Measurements from ENCODE around the gene SEMA3F. TPM values are rescaled to one million over a fixed set of nuclear protein-coding genes. Genes with fewer than 3 reads are reported as not detected.

Gene SEMA3F
- total RNA-seq, 3 donors from 2014 or later = 0.19 to 0.24 (median 0.23) TPM

GRCh38 chr3:50167069-50167840 is 12.1 kb downstream of the SEMA3F start:
- ATAC-seq (no peak), DNase-seq (no peak)
- Mint-ChIP-seq H3K36me3 (ENCODE audit: insufficient read depth) (no peaks in the 10 kb centered on the region), H3K4me1 (ENCODE audit: low read depth) (no peaks in the 10 kb centered on the region), H3K27me3 (ENCODE audit: low read depth) (peaks cover 2% of the 10 kb centered on the region), H3K4me3 (no peak overlapping the region), H3K9me3 (no peaks in the 10 kb centered on the region)

- Mint-ChIP-seq H3K27me3 (ENCODE audit: low read depth) (peaks cover 2% of the 10 kb centered on the region), H3K4me3 (no peak overlapping the region), H3K9me3 (no peaks in the 10 kb centered on the region), H3K4me1 (ENCODE audit: low read depth) (no peaks in the 10 kb centered on the region), H3K36me3 (ENCODE audit: insufficient read depth) (no peaks in the 10 kb centered on the region)
- DNase-seq (no peak), ATAC-seq (no peak)
Measured at GRCh38 chr3:50167841-50168209, 12.7 kb downstream of the SEMA3F start.

GRCh38 chr3:50168388-50168787 is 13.3 kb downstream of the SEMA3F start:
- H3K9me3 Mint-ChIP-seq = no peaks in the 10 kb centered on the region
- DNase-seq (no peak), ATAC-seq (no peak)
- no peaks in the 10 kb centered on the region for H3K4me1 Mint-ChIP-seq (ENCODE audit: low read depth)
- H3K36me3 Mint-ChIP-seq (ENCODE audit: insufficient read depth) = no peaks in the 10 kb centered on the region
- no peak overlapping the region for H3K4me3 Mint-ChIP-seq
- peaks cover 2% of the 10 kb centered on the region for H3K27me3 Mint-ChIP-seq (ENCODE audit: low read depth)

- Mint-ChIP-seq H3K27me3 (ENCODE audit: low read depth) (peaks cover 2% of the 10 kb centered on the region), H3K9me3 (no peaks in the 10 kb centered on the region), H3K4me1 (ENCODE audit: low read depth) (peaks cover 1% of the 10 kb centered on the region), H3K4me3 (no peak overlapping the region), H3K36me3 (ENCODE audit: insufficient read depth) (no peaks in the 10 kb centered on the region)
- ATAC-seq = no peak
- DNase-seq = no peak
Measured at GRCh38 chr3:50168791-50169190, 13.7 kb downstream of the SEMA3F start.

- ATAC-seq = no peak
- H3K9me3 Mint-ChIP-seq = no peaks in the 10 kb centered on the region
- H3K27me3 Mint-ChIP-seq (ENCODE audit: low read depth) = peaks cover 2% of the 10 kb centered on the region
- H3K4me3 Mint-ChIP-seq = no peak overlapping the region
- H3K36me3 Mint-ChIP-seq (ENCODE audit: insufficient read depth) = no peaks in the 10 kb centered on the region
- peaks cover 2% of the 10 kb centered on the region for H3K4me1 Mint-ChIP-seq (ENCODE audit: low read depth)
- no peak for DNase-seq
Measured at GRCh38 chr3:50169232-50169832, 14.2 kb downstream of the SEMA3F start.

- Mint-ChIP-seq H3K9me3 (no peaks in the 10 kb centered on the region), H3K4me3 (no peak overlapping the region), H3K4me1 (ENCODE audit: low read depth) (peaks cover 2% of the 10 kb centered on the region), H3K36me3 (ENCODE audit: insufficient read depth) (no peaks in the 10 kb centered on the region), H3K27me3 (ENCODE audit: low read depth) (peaks cover 2% of the 10 kb centered on the region)
- ATAC-seq (no peak), DNase-seq (no peak)
Measured at GRCh38 chr3:50169858-50170257, 14.7 kb downstream of the SEMA3F start.

GRCh38 chr3:50170689-50171088 is 15.6 kb downstream of the SEMA3F start:
- DNase-seq (no peak), ATAC-seq (no peak)
- H3K4me1 Mint-ChIP-seq (ENCODE audit: low read depth) = peaks cover 2% of the 10 kb centered on the region
- H3K4me3 Mint-ChIP-seq = no peak overlapping the region
- H3K27me3 Mint-ChIP-seq (ENCODE audit: low read depth) = peaks cover 2% of the 10 kb centered on the region
- no peaks in the 10 kb centered on the region for H3K9me3 Mint-ChIP-seq
- no peaks in the 10 kb centered on the region for H3K36me3 Mint-ChIP-seq (ENCODE audit: insufficient read depth)

GRCh38 chr3:50171540-50172301 is 16.6 kb downstream of the SEMA3F start:
- Mint-ChIP-seq H3K4me3 (no peak overlapping the region), H3K9me3 (no peaks in the 10 kb centered on the region), H3K36me3 (ENCODE audit: insufficient read depth) (no peaks in the 10 kb centered on the region), H3K4me1 (ENCODE audit: low read depth) (peaks cover 2% of the 10 kb centered on the region), H3K27me3 (ENCODE audit: low read depth) (peaks cover 2% of the 10 kb centered on the region)
- DNase-seq = no peak
- no peak for ATAC-seq

- peaks cover 2% of the 10 kb centered on the region for H3K27me3 Mint-ChIP-seq (ENCODE audit: low read depth)
- H3K9me3 Mint-ChIP-seq = no peaks in the 10 kb centered on the region
- H3K4me1 Mint-ChIP-seq (ENCODE audit: low read depth) = peaks cover 2% of the 10 kb centered on the region
Measured at GRCh38 chr3:50172626-50173220, 17.6 kb downstream of the SEMA3F start.

GRCh38 chr3:50173685-50174516 is 18.8 kb downstream of the SEMA3F start:
- Mint-ChIP-seq H3K4me1 (ENCODE audit: low read depth) (peaks cover 2% of the 10 kb centered on the region), H3K4me3 (no peak overlapping the region), H3K36me3 (ENCODE audit: insufficient read depth) (no peaks in the 10 kb centered on the region), H3K27me3 (ENCODE audit: low read depth) (peaks cover 2% of the 10 kb centered on the region), H3K9me3 (no peaks in the 10 kb centered on the region)
- ATAC-seq (no peak), DNase-seq (no peak)

More at GRCh38 chr3:50172626-50173220, 17.6 kb downstream of the SEMA3F start:
- ATAC-seq (no peak), DNase-seq (no peak)
- Mint-ChIP-seq H3K4me3 (no peak overlapping the region), H3K36me3 (ENCODE audit: insufficient read depth) (no peaks in the 10 kb centered on the region)

- DNase-seq = no peak
Measured at GRCh38 chr3:50174517-50174895, 19.4 kb downstream of the SEMA3F start.

GRCh38 chr3:50174947-50175524 is 19.9 kb downstream of the SEMA3F start:
- Mint-ChIP-seq H3K27me3 (ENCODE audit: low read depth) (peaks cover 2% of the 10 kb centered on the region), H3K36me3 (ENCODE audit: insufficient read depth) (no peaks in the 10 kb centered on the region), H3K4me3 (no peak overlapping the region), H3K4me1 (ENCODE audit: low read depth) (peaks cover 2% of the 10 kb centered on the region), H3K9me3 (no peaks in the 10 kb centered on the region)
- no peak for ATAC-seq
- no peak for DNase-seq

More at GRCh38 chr3:50174517-50174895, 19.4 kb downstream of the SEMA3F start:
- H3K36me3 Mint-ChIP-seq (ENCODE audit: insufficient read depth) = no peaks in the 10 kb centered on the region
- ATAC-seq = no peak
- H3K4me1 Mint-ChIP-seq (ENCODE audit: low read depth) = peaks cover 2% of the 10 kb centered on the region
- no peaks in the 10 kb centered on the region for H3K9me3 Mint-ChIP-seq
- H3K4me3 Mint-ChIP-seq = no peak overlapping the region
- peaks cover 2% of the 10 kb centered on the region for H3K27me3 Mint-ChIP-seq (ENCODE audit: low read depth)

- peaks cover 2% of the 10 kb centered on the region for H3K27me3 Mint-ChIP-seq (ENCODE audit: low read depth)
- H3K36me3 Mint-ChIP-seq (ENCODE audit: insufficient read depth) = no peaks in the 10 kb centered on the region
- H3K4me3 Mint-ChIP-seq = no peak overlapping the region
- ATAC-seq (no peak), DNase-seq (no peak)
- H3K4me1 Mint-ChIP-seq (ENCODE audit: low read depth) = peaks cover 2% of the 10 kb centered on the region
- no peaks in the 10 kb centered on the region for H3K9me3 Mint-ChIP-seq
Measured at GRCh38 chr3:50177346-50177745, 22.2 kb downstream of the SEMA3F start.
